Endothelial cell of umbilical vein (primary cell): ENCODE data around the gene TBX2. TPM values are rescaled to one million over a fixed set of nuclear protein-coding genes. Genes with fewer than 3 reads are reported as not detected.

Experiments
- BruUV-seq: library from RNA; stranded (reverse); fragments of 400-500 nt; replicated peaks from 2 replicates; lab custom pipeline; 2021; lab: Mats Ljungman, UMichigan
- CTCF ChIA-PET: fragments of 300-600, 350-600 bp; sonication (Branson Sonifier 250); formaldehyde crosslinking; loops from one replicate; lab custom pipeline; 2021; ENCODE audit warnings: antibody characterized with exemption, inconsistent platforms; lab: Charles Lee
- POLR2A ChIA-PET: fragments of 300-600, 350-600 bp; sonication (Branson Sonifier 250); formaldehyde crosslinking; loops from one replicate; lab custom pipeline; 2021; ENCODE audit warnings: antibody characterized with exemption, inconsistent platforms; lab: Charles Lee
- DNase-seq: peaks from one replicate; pipeline ENCODE4 v3.0.0-alpha.2; 2011; ENCODE audit warnings: low read depth, low spot score
- FAIRE-seq: peaks from 2 replicates; lab custom pipeline; 2011; peaks lifted over from hg19 to GRCh38; lab: Jason Lieb, UNC
- H2AFZ ChIP-seq: 2 replicates; pipeline ENCODE4 v1.6.0; 2012; ENCODE audit warnings: low read depth, low read length, control low read depth, inconsistent platforms
- H3K27ac ChIP-seq: 2 replicates; pipeline ENCODE4 v1.5.1; 2011; ENCODE audit warnings: low read depth, mild to moderate bottlenecking, control low read depth, low read length, moderate library complexity; ENCODE audit not compliant: insufficient read depth
- H3K27me3 ChIP-seq, 2 experiments: 2 replicates each; pipeline versions ENCODE4 v1.6.0 to v1.6.1; 2011; ENCODE audit warnings: low read length in 2 of 2, mixed read lengths in 1 of 2; ENCODE audit not compliant: control insufficient read depth in 2 of 2, insufficient read depth in 2 of 2
- H3K36me3 ChIP-seq, 2 experiments: 2 replicates in 1 of 2; 3 replicates in 1 of 2; pipeline ENCODE4 v1.5.1; 2011; ENCODE audit warnings: low read length in 2 of 2, mild to moderate bottlenecking in 1 of 2, moderate library complexity in 1 of 2; ENCODE audit not compliant: control insufficient read depth in 2 of 2, insufficient read depth in 2 of 2; ENCODE audit errors: extremely low read depth in 1 of 2
- H3K4me1 ChIP-seq: 3 replicates; pipeline ENCODE4 v1.5.1; 2011; ENCODE audit warnings: mild to moderate bottlenecking, low read length; ENCODE audit not compliant: control insufficient read depth, insufficient read depth; ENCODE audit errors: extremely low read depth
- H3K4me2 ChIP-seq: 2 replicates; pipeline ENCODE4 v1.6.1; 2011; ENCODE audit warnings: low read length, control low read depth, mixed read lengths; ENCODE audit not compliant: insufficient read depth
- H3K4me3 ChIP-seq, 3 experiments: fragments of 200-600 bp in 1 of 3; sonication (generic), shearing (Covaris generic) in 1 of 3; replicated peaks in 1 of 3; 2 replicates each; pipeline ENCODE4 v1.5.1; 2011 to 2016; ENCODE audit warnings: control low read depth in 3 of 3, low read length in 3 of 3, mild to moderate bottlenecking in 2 of 3, inconsistent platforms in 1 of 3, low read depth in 1 of 3, moderate library complexity in 1 of 3; ENCODE audit not compliant: insufficient read depth in 1 of 3
- H3K79me2 ChIP-seq: 2 replicates; pipeline ENCODE4 v1.6.0; 2012; ENCODE audit warnings: low read length, inconsistent platforms; ENCODE audit not compliant: control insufficient read depth, insufficient read depth
- H3K9ac ChIP-seq: replicated peaks from 2 replicates; pipeline ENCODE3; 2011; ENCODE audit warnings: low read length, control low read depth; ENCODE audit not compliant: insufficient read depth; ENCODE audit errors: extremely low read depth
- H3K9me1 ChIP-seq: replicated peaks from 3 replicates; pipeline ENCODE4 v1.6.0; 2011; ENCODE audit warnings: mild to moderate bottlenecking, low read length; ENCODE audit not compliant: control insufficient read depth, insufficient read depth; ENCODE audit errors: extremely low read depth
- H3K9me3 ChIP-seq: replicated peaks from 2 replicates; pipeline ENCODE4 v1.5.1; 2012; ENCODE audit warnings: low read length, inconsistent platforms; ENCODE audit not compliant: control insufficient read depth, insufficient read depth
- H4K20me1 ChIP-seq: replicated peaks from 2 replicates; pipeline ENCODE3; 2011; ENCODE audit warnings: mild to moderate bottlenecking, low read length; ENCODE audit not compliant: control insufficient read depth, insufficient read depth; ENCODE audit errors: extremely low read depth
- CTCF ChIP-seq, 2 donors: IDR thresholded peaks; 1 replicate in 1 of 2; 2 replicates in 1 of 2; pipeline ENCODE4 v1.5.1; 2011; ENCODE audit warnings: low read length in 2 of 2, mild to moderate bottlenecking in 2 of 2, moderate library complexity in 2 of 2, control low read depth in 1 of 2, inconsistent platforms in 1 of 2, low read depth in 1 of 2; ENCODE audit not compliant: insufficient read depth in 1 of 2; ENCODE audit errors: extremely low read depth in 1 of 2
- EZH2 ChIP-seq: IDR thresholded peaks from 2 replicates; pipeline ENCODE4 v1.6.1; 2012; ENCODE audit warnings: borderline replicate concordance, low read depth, mild to moderate bottlenecking, moderate library complexity, low read length, inconsistent platforms; ENCODE audit not compliant: severe bottlenecking
- FOS ChIP-seq: IDR thresholded peaks from 2 replicates; pipeline ENCODE4 v1.6.1; 2011; ENCODE audit warnings: mild to moderate bottlenecking, low read length, moderate library complexity, borderline replicate concordance; ENCODE audit not compliant: insufficient read depth
- GATA2 ChIP-seq: IDR thresholded peaks from 2 replicates; pipeline ENCODE4 v1.7.0; 2011; ENCODE audit warnings: low read depth, mild to moderate bottlenecking, moderate library complexity, mixed read lengths, low read length; ENCODE audit not compliant: insufficient read length, insufficient read depth
- JUN ChIP-seq: IDR thresholded peaks from 2 replicates; pipeline ENCODE4 v1.6.1; 2011; ENCODE audit warnings: borderline replicate concordance, low read depth; ENCODE audit not compliant: insufficient read length, insufficient read depth
- MAX ChIP-seq: IDR thresholded peaks from 2 replicates; pipeline ENCODE4 v1.6.1; 2011; ENCODE audit not compliant: insufficient read depth, insufficient read length
- MYC ChIP-seq: IDR thresholded peaks from one replicate; pipeline ENCODE4 v1.6.1; 2011; ENCODE audit warnings: mild to moderate bottlenecking, low read depth, low read length
- POLR2A ChIP-seq: IDR thresholded peaks from 2 replicates; pipeline ENCODE4 v1.6.1; 2012; ENCODE audit warnings: low read depth, mild to moderate bottlenecking, control low read depth, low read length
- POLR2AphosphoS5 ChIP-seq: IDR thresholded peaks from 2 replicates; pipeline ENCODE4 v1.6.1; 2012; ENCODE audit warnings: low read depth, mild to moderate bottlenecking, control low read depth, low read length, moderate library complexity; ENCODE audit not compliant: insufficient read depth
- dilution Hi-C: fragments of 300-500 bp; cut with MboI; formaldehyde crosslinking; loops from one replicate; pipeline ENCODE4 v1.15.0; 2019; ENCODE audit warnings: low sequenced_read_pairs; ENCODE audit not compliant: extremely low pct_ligation_motif_present
- intact Hi-C: fragments of 100-400 bp; cut with micrococcal nuclease; formaldehyde crosslinking; loops from one replicate; pipeline ENCODE4 v1.10.0; 2022
- polyA plus RNA-seq, 4 experiments: library from polyadenylated mRNA; depleted of rRNA in 3 of 4; stranded (reverse) in 3 of 4; unstranded in 1 of 4; fragments of >200 nt; gene quantifications; 2 replicates each; pipeline versions ENCODE4 v1.2.1 to v1.2.3, GENCODE V29; 2011 to 2012; ENCODE audit warnings: missing spikeins in 1 of 4
- total RNA-seq: library from RNA; stranded (reverse); gene quantifications from 2 replicates; pipeline ENCODE4 v1.2.3, GENCODE V29; 2021

Gene TBX2
- total and polyA plus RNA-seq, 2 donors (not counting 3 experiments of a cell fraction or from before 2014, with no cell fraction given), result not detected

GRCh38 chr17:61444831-61445230 lies 45.2 kb downstream of the TBX2 start:
- H3K27ac ChIP-seq, result no peak overlapping the region
- BruUV-seq, result no TSS peak
- H3K9me1 ChIP-seq, result no peaks in the 10 kb centered on the region
- no peaks in the 10 kb centered on the region for H4K20me1 ChIP-seq
- no peak overlapping the region for H3K4me3 ChIP-seq
- H3K79me2 ChIP-seq, result no peaks in the 10 kb centered on the region
- DNase-seq, result no peak
- dilution Hi-C loops, result no loop called here
- no peak for FAIRE-seq
- intact Hi-C loops, result no loop called here
- no peaks in the 10 kb centered on the region for H3K36me3 ChIP-seq
- no peaks in the 10 kb centered on the region for H3K9me3 ChIP-seq
- TF ChIP-seq MAX (no peak), EZH2 (no peak), FOS (no peak), CTCF (IDR thresholded peaks at IDR 0.05; ENCODE audit: extremely low read depth in 1 of 2, insufficient read depth in 1 of 2, low read depth in 1 of 2, low read length in 2 of 2) (no peak), MYC (no peak), POLR2AphosphoS5 (no peak), JUN (no peak), GATA2 (no peak), POLR2A (no peak)
- ChIA-PET POLR2A (no interaction called here), CTCF (interaction anchor here (1.2 kb wide), 1 partner anchor 9 kb away, joined by 3 read pairs; no protein-coding TSS in a partner anchor)
- no peak overlapping the region for H2AFZ ChIP-seq
- H3K27me3 ChIP-seq, result peaks cover 20 to 33% of the 10 kb centered on the region in 2 experiments
- H3K4me1 ChIP-seq, result no peaks in the 10 kb centered on the region
- no peak overlapping the region for H3K9ac ChIP-seq
- H3K4me2 ChIP-seq, result no peak overlapping the region
